CD4-positive, alpha-beta T cell treated with Interleukin-10 for 1 hour (primary cell): ENCODE results near the gene TESMIN.

ENCODE experiments used
- DNase-seq: peaks from one replicate; pipeline ENCODE4 v3.0.0-alpha.2; 2020

Gene TESMIN

DNA sequence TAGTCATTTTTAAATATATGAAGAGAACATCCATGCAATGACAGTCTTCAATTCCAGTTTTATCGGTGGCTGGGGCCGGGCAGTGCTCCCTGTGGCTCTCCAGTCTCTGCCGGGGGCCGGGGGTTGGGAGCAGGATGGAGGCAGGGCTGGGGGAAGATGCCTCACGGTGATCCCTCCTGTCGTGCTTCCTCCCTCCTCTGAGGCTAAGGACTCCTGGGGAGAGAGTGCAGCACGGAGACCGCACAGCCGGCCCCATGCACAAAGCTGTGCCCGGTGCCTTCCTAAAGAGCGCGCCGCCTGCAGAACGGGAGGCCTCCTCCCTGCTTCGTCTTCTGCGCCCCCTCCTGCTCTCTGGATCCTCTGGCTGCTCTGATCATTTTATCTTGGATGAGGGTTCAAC is 46.4 kb downstream of the TESMIN start:
- no peak for DNase-seq

DNA sequence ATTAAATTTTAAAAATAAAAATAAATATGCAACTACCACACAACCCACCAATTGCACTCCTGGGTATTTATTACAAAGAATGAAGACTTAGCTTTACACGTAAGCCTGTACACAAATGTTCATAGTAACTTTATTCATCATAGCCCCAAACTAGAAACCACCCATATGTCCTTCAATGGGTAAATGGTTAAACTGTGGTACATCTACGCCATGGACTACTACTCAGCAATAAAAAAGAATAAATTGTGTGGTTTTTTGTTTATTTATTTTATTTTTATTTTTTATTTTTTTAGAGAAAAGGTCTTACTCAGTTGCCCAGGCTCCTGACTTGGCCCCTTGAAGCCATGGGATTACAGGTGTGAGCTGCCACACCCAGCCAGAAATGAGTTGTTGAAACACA is 52.3 kb downstream of the TESMIN start:
- DNase-seq, result no peak

DNA sequence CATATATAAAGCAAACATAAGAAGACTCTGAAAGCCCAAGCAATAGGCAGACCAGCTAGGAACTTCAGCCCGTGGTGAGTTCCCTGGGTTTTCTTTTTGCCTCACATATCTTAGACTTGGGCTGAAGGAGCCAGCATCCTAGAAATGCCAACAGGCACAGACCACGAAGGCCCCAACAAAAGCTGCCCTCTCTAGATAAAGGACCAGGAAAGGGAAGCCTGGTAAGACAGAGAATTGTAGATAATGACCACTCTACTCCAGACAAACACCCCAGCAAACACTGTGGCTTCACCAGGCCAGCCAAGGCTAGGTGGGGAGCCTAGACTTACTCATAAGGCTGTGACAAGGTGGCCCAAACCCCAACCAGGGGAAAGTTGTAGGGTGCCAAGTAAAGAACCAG is 55.8 kb downstream of the TESMIN start:
- no peak for DNase-seq

- DNase-seq, result no peak
These were observed 56.7 kb downstream of the TESMIN start for GRCh38 chr11:68694431-68695297.

GRCh38 chr11:68693484-68693882 is 57.8 kb downstream of the TESMIN start:
- DNase-seq, result no peak

GRCh38 chr11:68692871-68693483 is 58.3 kb downstream of the TESMIN start:
- no peak for DNase-seq

DNA sequence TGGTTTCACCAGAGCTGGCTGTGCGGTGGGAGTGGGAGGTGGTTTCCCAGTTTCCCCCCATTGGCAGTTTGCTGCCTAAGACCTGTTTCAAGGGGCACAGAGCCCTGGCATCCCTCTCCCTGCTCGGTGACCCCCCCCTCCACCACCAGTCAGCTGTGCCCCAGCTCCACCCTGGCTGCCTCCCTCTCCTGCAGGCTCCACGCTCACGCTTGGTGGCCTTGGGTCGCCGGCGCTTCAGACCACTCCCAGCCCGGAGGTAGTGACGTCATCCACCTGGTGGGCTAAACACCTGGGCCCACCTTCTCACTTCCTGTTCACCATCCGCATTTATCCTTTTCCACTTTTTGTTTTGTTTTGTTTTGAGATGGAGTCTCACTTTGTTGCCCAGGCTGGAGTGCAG is 59.2 kb downstream of the TESMIN start:
- no peak for DNase-seq

DNA sequence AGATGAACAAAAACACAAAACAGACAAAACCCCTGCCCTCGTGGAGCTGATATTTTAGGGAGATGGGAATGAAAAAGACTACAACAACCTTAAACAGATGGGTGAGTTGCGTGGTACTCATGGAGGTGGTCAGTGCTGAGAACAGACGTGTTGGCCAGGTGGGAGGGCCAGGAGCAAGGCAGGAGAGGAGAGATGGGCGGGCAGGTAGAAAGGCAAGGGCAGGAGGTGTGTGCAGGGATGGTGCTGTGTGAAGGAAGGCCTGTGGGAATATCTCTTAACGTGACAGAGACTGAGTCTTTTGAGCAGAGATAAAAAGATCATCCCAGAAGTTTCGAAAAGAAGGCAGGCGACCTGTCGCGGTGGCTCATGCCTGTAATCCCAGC is 59.9 kb downstream of the TESMIN start:
- no peak for DNase-seq

DNA sequence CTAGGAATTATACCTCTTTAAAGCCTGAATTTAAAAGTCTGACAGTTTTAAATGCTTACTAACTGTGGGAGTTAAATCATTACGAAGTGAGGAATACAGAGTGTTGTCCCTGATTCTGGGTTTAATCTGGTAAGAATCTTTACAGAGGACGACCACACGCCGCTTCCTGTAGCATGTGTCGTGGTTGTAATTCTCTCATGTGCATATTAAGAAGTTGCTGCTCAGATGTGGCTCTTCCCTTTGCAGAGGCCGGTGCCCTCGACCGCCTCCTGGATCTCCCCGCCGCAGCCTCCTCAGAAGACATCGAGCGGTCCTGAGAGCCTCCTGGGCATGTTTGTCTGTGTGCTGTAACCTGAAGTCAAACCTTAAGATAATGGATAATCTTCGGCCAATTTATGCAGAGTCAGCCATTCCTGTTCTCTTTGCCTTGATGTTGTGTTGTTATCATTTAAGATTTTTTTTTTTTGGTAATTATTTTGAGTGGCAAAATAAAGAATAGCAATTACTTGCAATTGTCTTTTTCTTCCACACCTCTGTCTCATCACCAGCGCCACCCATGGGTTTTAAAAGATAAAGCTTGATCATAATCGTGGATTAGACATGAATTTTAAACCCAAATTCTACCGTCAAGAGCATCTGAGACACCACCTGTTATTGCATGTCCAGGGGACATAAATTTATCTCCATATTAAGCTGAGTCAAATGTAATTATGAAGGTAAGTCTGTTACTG is 60.5 kb downstream of the TESMIN start:
- DNase-seq, result peak; percentile 32

- DNase-seq, result no peak
These were observed 61.3 kb downstream of the TESMIN start for GRCh38 chr11:68689737-68690625.

GRCh38 chr11:68688881-68689280 is 62.4 kb downstream of the TESMIN start:
- no peak for DNase-seq

GRCh38 chr11:68687986-68688385 is 63.3 kb downstream of the TESMIN start:
- no peak for DNase-seq

DNA sequence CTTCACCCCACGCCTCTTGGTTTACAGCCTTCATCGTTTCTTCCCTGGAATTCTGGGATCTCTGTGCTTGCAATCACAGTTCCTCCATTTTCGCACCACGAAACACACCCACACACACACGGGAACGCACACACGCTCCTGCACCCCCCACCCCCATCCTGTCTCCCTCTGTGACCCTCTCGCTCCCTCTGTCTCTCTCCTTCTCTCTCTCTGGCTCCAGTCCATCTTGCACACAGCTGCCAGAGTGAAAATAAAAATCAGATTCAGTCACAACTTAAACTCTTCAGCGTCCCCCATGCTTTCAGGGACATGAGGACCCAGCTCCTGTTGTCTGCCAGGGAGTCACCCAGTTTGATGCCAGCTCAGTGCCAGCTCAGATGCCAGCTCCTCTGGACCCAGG is 64.0 kb downstream of the TESMIN start:
- DNase-seq, result no peak

DNA sequence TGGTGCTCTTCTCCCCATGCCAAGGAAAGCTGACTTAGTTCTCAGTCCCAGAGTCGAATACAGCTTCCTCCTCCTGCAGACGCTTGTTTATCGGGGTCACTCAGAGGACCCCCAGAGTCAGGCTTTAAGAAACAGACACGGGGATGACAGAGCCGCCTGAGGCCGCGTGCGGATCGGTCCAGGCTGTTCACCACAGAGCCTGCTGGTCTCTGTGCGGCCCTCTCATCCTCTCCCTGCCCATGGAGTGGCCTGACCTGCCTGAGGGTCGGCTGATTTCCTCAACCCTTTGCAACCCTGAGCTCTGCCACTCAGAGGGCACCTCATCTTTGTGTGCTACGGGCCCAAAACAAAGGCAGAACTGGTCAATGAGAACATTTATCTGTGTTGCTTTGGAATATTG is 64.8 kb downstream of the TESMIN start:
- DNase-seq, result no peak

- DNase-seq, result no peak
These were observed 65.5 kb downstream of the TESMIN start for GRCh38 chr11:68685656-68686380.

DNA sequence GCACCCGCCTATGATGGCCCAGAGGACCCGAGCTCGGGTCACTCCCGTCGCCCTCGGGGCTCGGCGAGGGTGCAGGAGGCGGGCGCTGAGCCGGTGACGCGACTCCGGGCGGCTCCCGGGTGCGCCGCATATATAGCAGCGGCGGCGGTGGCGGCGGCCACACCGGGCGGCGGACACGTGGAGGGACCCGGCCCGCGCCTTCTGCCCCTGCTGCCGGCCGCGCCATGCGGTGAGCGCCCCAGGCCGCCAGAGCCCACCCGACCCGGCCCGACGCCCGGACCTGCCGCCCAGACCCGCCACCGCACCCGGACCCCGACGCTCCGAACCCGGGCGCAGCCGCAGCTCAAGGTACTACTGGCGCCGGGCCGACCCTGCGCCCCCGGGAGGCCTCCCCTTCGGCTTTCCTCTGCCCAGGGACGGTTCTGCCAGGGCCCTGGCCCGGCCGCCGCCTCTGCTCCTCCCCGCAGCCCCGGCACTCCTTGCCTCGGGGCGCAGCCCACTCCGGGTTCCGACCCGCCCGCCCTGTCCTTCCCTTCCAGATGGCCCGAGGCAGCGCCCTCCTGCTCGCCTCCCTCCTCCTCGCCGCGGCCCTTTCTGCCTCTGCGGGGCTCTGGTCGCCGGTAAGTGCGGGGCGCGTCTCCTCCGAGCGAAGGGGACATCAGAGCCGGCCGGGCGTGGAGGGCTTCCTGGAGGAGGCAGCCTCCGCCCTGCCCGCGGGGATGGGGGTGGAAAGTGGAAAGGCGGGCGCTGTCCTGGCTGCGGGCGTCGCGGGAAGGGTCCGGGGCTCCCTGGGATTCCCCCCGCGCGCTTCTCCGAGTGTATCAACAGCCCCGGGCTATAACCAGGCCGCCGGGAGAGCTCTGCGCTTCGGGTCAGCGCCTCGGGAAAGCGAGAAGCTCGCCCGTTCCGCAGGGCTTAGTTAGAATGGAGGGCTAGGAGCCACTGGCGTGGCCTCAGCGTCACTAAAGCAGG is 66.6 kb downstream of the TESMIN start, which contains the start of gene GAL:
GAL (plus strand) TSS at position 160 of the 972 bp plus-strand sequence; CDS start at position 540, 380 bp downstream.
- DNase-seq, result no peak

GRCh38 chr11:68683536-68684384 is 67.6 kb downstream of the TESMIN start:
- no peak for DNase-seq

GRCh38 chr11:68683121-68683520 is 68.2 kb downstream of the TESMIN start:
- DNase-seq, result no peak

DNA sequence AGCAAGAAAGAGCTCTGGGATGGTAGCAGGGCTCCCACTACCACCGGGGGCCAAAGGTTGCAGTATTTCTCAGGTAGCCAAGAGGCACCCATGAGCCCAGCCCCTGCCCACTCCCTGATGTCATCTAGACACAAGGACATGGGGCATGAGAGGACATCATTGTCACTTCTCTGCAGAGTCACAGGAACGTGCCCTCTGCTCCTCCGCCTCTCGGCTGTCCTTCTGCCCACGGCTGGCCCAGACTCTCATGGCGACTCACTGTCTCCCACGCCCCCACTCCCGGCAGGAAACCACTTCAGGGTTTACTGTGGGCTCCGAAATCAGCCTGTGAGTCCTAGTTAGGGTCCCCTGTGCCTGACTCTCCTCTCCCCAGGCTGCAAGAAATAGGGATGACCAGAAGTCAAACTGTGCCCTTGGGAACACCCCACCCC is 68.8 kb downstream of the TESMIN start:
- no peak for DNase-seq
